PFSK-1 (cell line): ENCODE results near the gene MYO5C.

ENCODE experiments used
- FOXP2 ChIP-seq: optimal IDR thresholded peaks from 2 replicates; pipeline ENCODE3; 2011; ENCODE audit warnings: borderline replicate concordance, control low read depth, inconsistent platforms; ENCODE audit not compliant: insufficient read depth; ENCODE audit errors: extremely low read length, extremely low read depth
- POLR2AphosphoS5 ChIP-seq: IDR thresholded peaks from 2 replicates; pipeline ENCODE4 v1.6.1; 2012; ENCODE audit warnings: low read depth, mild to moderate bottlenecking, control low read depth, low read length, moderate library complexity
- REST ChIP-seq, 2 experiments: IDR thresholded peaks; 2 replicates each; pipeline versions ENCODE4 v1.6.1 to v1.8.0; 2011 to 2012; ENCODE audit warnings: low read depth in 2 of 2, low read length in 2 of 2, control low read depth in 1 of 2, inconsistent platforms in 1 of 2, mild to moderate bottlenecking in 1 of 2, moderate library complexity in 1 of 2; ENCODE audit not compliant: insufficient read depth in 1 of 2
- SIN3A ChIP-seq: IDR thresholded peaks from 2 replicates; pipeline ENCODE4 v1.6.1; 2012; ENCODE audit warnings: mild to moderate bottlenecking, low read length, moderate library complexity, borderline replicate concordance; ENCODE audit not compliant: insufficient read depth
- TAF1 ChIP-seq: IDR thresholded peaks from 2 replicates; pipeline ENCODE4 v1.6.1; 2012; ENCODE audit warnings: low read length, control low read depth, borderline replicate concordance; ENCODE audit not compliant: insufficient read depth

MYO5C gene

GRCh38 chr15:52328680-52329079 is 33.1 kb upstream of the MYO5C start:
- no peak for TF ChIP-seq REST (IDR thresholded peaks at IDR 0.05; ENCODE audit: insufficient read depth in 1 of 2, low read depth in 2 of 2, low read length in 2 of 2)
- TF ChIP-seq TAF1, result no peak
- TF ChIP-seq FOXP2, result no peak
- TF ChIP-seq SIN3A, result no peak
- no peak for TF ChIP-seq POLR2AphosphoS5

- TF ChIP-seq REST (IDR thresholded peaks at IDR 0.05; ENCODE audit: insufficient read depth in 1 of 2, low read depth in 2 of 2, low read length in 2 of 2), result no peak
- no peak for TF ChIP-seq TAF1
Measured at GRCh38 chr15:52326756-52327155, 31.2 kb upstream of the MYO5C start.

GRCh38 chr15:52324109-52324508 is 28.5 kb upstream of the MYO5C start:
- TF ChIP-seq TAF1, result no peak
- no peak for TF ChIP-seq REST (IDR thresholded peaks at IDR 0.05; ENCODE audit: insufficient read depth in 1 of 2, low read depth in 2 of 2, low read length in 2 of 2)
- no peak for TF ChIP-seq SIN3A
- TF ChIP-seq FOXP2, result no peak
- no peak for TF ChIP-seq POLR2AphosphoS5

DNA sequence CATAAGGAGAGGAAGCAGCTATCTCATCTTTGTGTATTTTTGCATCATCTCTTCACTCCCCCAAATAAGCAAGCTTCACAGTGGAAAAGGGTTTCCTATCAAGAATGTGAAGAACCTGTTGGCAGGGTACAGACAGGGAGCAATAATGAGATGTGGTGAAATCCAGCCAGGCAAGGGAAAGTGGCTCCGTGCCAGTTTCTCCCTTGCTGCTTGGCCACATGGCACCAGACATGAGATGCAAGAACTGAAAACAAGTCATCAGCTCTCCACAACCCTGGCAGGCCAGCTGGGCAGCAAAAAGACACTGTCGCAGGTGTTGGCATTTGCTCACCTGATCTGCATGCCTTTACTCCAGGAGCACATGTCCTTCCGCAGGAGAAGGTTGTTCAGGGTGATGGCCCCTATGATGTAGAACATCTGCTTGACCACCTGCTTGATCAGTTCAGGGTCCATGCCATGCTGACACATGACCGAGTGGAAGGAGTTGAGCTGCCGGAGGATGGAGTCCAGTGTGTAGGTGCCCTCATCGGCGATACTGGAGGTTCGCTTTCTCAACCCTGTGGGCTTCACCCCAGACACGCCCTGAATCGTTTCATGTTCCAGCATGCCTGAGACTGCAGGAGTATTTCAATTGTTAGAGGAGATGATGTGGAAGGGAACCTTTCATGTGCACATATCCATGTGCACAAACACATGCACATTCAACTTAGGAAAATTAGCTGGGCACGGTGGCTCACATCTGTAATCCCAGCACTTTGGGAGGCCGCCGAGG is 23.3 kb upstream of the MYO5C start:
- no peak for TF ChIP-seq POLR2AphosphoS5
- TF ChIP-seq FOXP2, result no peak
- TF ChIP-seq TAF1, result no peak
- TF ChIP-seq SIN3A, result no peak
- no peak for TF ChIP-seq REST (IDR thresholded peaks at IDR 0.05; ENCODE audit: insufficient read depth in 1 of 2, low read depth in 2 of 2, low read length in 2 of 2)

DNA sequence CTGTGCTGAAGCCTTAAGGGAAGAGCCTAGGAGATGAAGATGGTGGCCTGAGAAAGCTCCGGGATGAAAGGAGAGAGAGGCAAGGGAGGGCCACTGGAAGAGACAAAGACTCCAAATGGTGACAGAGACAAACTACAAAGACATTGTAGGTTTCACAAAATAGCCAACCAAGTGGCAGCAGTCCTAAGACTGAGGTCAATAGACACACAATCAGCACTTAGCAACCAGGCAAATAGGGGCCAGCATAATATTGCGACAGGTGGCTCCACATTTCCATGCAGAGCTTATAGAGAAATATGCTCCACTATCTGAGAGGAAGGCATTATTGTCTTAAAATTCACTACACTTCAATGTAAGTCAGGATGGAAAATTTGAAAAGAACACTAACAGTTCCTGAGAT is 22.1 kb upstream of the MYO5C start:
- TF ChIP-seq SIN3A, result no peak
- TF ChIP-seq TAF1, result no peak
- TF ChIP-seq POLR2AphosphoS5, result no peak
- no peak for TF ChIP-seq FOXP2
- no peak for TF ChIP-seq REST (IDR thresholded peaks at IDR 0.05; ENCODE audit: insufficient read depth in 1 of 2, low read depth in 2 of 2, low read length in 2 of 2)
